ENCODE measurements around the gene ADPRS. TPM values are rescaled to one million over a fixed set of nuclear protein-coding genes. Genes with fewer than 3 reads are reported as not detected.

The ADPRS gene
- total RNA-seq, 2 donors from 2014 or later: 30.4 to 33.0 TPM

- Histone ChIP-seq H3K9me3 (no peaks in the 10 kb centered on the region), H3K27ac (no peak overlapping the region), H3K4me1 (no peaks in the 10 kb centered on the region), H3K36me3 (peaks cover 20% of the 10 kb centered on the region), H3K27me3 (no peaks in the 10 kb centered on the region), H3K9ac (ENCODE audit: low read depth in 2 of 2, low read length in 2 of 2) (no peak overlapping the region), H3K4me3 (no peak overlapping the region)
- no peak for DNase-seq
- TF ChIP-seq CTCF (IDR thresholded peaks at IDR 0.05): no peak
- intact Hi-C loops (cut with DNase I): loop anchor here (5.0 to 10.0 kb wide), 2 partner anchors 195 to 333 kb away; no protein-coding TSS in a partner anchor
These were observed 3.6 kb downstream of the ADPRS start for GRCh38 chr1:36092166-36092797.

GRCh38 chr1:36092798-36093185 is 4.1 kb downstream of the ADPRS start:
- no peak overlapping the region for H3K27ac ChIP-seq
- intact Hi-C loops (cut with DNase I): loop anchor here (5.0 to 10.0 kb wide), 2 partner anchors 195 to 332 kb away; no protein-coding TSS in a partner anchor
- H3K27me3 ChIP-seq: no peaks in the 10 kb centered on the region
- TF ChIP-seq CTCF (IDR thresholded peaks at IDR 0.05): no peak
- H3K4me3 ChIP-seq: no peak overlapping the region
- H3K9ac ChIP-seq (ENCODE audit: low read depth in 2 of 2, low read length in 2 of 2): no peak overlapping the region
- no peaks in the 10 kb centered on the region for H3K9me3 ChIP-seq
- no peaks in the 10 kb centered on the region for H3K4me1 ChIP-seq
- H3K36me3 ChIP-seq: peaks cover 20% of the 10 kb centered on the region
- no peak for DNase-seq

- Histone ChIP-seq H3K9me3 (no peaks in the 10 kb centered on the region), H3K27ac (no peak overlapping the region), H3K4me3 (no peak overlapping the region), H3K9ac (ENCODE audit: low read depth in 2 of 2, low read length in 2 of 2) (no peak overlapping the region), H3K36me3 (peaks cover 20% of the 10 kb centered on the region), H3K4me1 (no peaks in the 10 kb centered on the region), H3K27me3 (no peaks in the 10 kb centered on the region)
- intact Hi-C loops (cut with DNase I): loop anchor here (5.0 to 10.0 kb wide), 2 partner anchors 194 to 332 kb away; no protein-coding TSS in a partner anchor
- DNase-seq: no peak
- TF ChIP-seq CTCF (IDR thresholded peaks at IDR 0.05): no peak
These were observed 4.5 kb downstream of the ADPRS start for GRCh38 chr1:36093226-36093625.

DNA sequence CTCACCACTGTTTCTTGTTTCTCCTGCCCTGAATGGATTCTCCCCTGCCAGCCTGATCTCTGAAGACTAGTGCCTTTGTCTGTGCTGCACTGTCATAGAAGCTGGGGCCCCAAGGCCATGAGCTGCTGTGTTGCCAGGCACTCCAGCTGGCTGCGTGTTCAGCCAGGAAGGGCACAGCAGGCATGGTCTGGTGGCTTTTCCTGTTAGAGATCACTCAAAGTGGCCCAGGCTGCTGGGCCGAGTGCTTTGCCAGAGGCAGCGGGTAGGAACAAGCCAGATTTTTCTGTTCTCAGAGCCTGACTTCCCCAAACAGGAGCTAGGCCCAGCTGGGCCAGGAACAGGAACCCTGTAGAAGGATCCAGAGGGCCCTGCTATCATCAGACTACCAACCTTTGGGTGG is 5.2 kb downstream of the ADPRS start:
- TF ChIP-seq CTCF (IDR thresholded peaks at IDR 0.05): no peak
- intact Hi-C loops (cut with DNase I): loop anchor here (5.0 to 10.0 kb wide), 2 partner anchors 193 to 331 kb away; no protein-coding TSS in a partner anchor
- H3K36me3 ChIP-seq: peaks cover 20% of the 10 kb centered on the region
- H3K4me3 ChIP-seq: no peak overlapping the region
- no peaks in the 10 kb centered on the region for H3K9me3 ChIP-seq
- no peaks in the 10 kb centered on the region for H3K4me1 ChIP-seq
- H3K27me3 ChIP-seq: no peaks in the 10 kb centered on the region
- no peak overlapping the region for H3K27ac ChIP-seq
- no peak for DNase-seq
- H3K9ac ChIP-seq (ENCODE audit: low read depth in 2 of 2, low read length in 2 of 2): no peak overlapping the region

DNA sequence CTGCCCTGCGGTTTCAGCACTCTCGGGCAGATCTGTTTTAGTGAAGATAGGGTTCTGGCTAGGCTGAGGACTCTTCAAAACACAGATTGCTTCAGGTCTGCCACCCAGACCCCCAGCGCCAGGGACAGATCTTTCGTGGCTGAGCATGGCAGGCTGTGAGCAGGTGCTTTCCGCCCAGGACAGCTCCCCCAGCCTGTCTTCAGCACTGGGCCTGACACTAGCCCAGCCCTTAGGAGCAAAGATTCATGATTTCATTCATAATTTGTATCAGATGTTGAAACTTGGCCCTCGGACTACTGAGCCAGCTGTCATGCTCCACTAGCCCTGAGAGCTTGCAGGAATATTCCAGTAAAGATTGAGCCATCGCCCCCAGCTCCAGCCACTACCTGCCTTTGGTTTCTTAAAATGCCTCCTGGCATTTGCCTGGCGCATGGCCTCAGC is 5.9 kb downstream of the ADPRS start:
- Histone ChIP-seq H3K9ac (ENCODE audit: low read depth in 2 of 2, low read length in 2 of 2) (no peak overlapping the region), H3K27me3 (no peaks in the 10 kb centered on the region), H3K9me3 (no peaks in the 10 kb centered on the region), H3K36me3 (peaks cover 20% of the 10 kb centered on the region), H3K4me3 (no peak overlapping the region), H3K27ac (no peak overlapping the region), H3K4me1 (no peaks in the 10 kb centered on the region)
- intact Hi-C loops (cut with DNase I): loop anchor here (5.0 to 10.0 kb wide), 4 partner anchors 38 to 330 kb away; no protein-coding TSS in a partner anchor
- TF ChIP-seq CTCF (IDR thresholded peaks at IDR 0.05): no peak
- no peak for DNase-seq

Measured in colonic mucosa (tissue), 4 donors.